ENCODE data around the gene ZFP82. TPM values are rescaled to one million over a fixed set of nuclear protein-coding genes. Genes with fewer than 3 reads are reported as not detected.

The ZFP82 gene
- total RNA-seq, 1 experiment from 2014 or later = 0.36 TPM

GRCh38 chr19:36378625-36379509 is 39.6 kb downstream of the ZFP82 start, which contains the start of gene ZFP14:
Gene ZFP14 (minus strand): TSS chr19:36379201. CDS start chr19:36367892, 11,309 bp downstream.
- no peaks in the 10 kb centered on the region for H3K79me2 ChIP-seq (ENCODE audit: low read length)
- peaks cover 7% of the 10 kb centered on the region; the same call in 1 of the 2 replicates for H3K4me1 ChIP-seq (ENCODE audit: insufficient read depth, low read length)
- peak within 1 kb of the TSS; percentile 85 for H3K4me3 ChIP-seq (ENCODE audit: low read length)
- DNase-seq = peak; percentile 87
- POLR2A ChIA-PET (ENCODE audit: unreplicated experiment) = interaction anchor here (0.6 kb wide), 1 partner anchor 944 kb away, joined by 3 read pairs; no protein-coding TSS in a partner anchor
- H3K27me3 ChIP-seq (ENCODE audit: low read length) = no peaks in the 10 kb centered on the region
- no peaks in the 10 kb centered on the region for H3K9me2 ChIP-seq (replicated peaks; ENCODE audit: low read length)
- peak within 1 kb of the TSS; percentile 97 for H2AFZ ChIP-seq (ENCODE audit: low read length)
- intact Hi-C loops (cut with micrococcal nuclease) = no loop called here
- peak; percentile 97 for ATAC-seq
- no peak within 1 kb of the TSS for H3K27ac ChIP-seq (ENCODE audit: low read length)
- CTCF ChIA-PET = no interaction called here
- TSS peak; percentile 68 for BruUV-seq (replicated peaks)
- peak within 1 kb of the TSS; percentile 89 for H3K4me2 ChIP-seq (ENCODE audit: low read length)
- no peak for TF ChIP-seq EZH2phosphoT487 (IDR thresholded peaks at IDR 0.05; ENCODE audit: borderline replicate concordance, low read length)
- peak; percentile 37 for TF ChIP-seq CTCF (conservative IDR thresholded peaks at IDR 0.05; ENCODE audit: low read depth, low read length)
- H3K9ac ChIP-seq (ENCODE audit: low read length) = peak within 1 kb of the TSS; percentile 71
- H3K36me3 ChIP-seq (ENCODE audit: low read depth, low read length) = no peaks in the 10 kb centered on the region
- no peaks in the 10 kb centered on the region for H3F3A ChIP-seq (ENCODE audit: low read length, unreplicated experiment)
- no peaks in the 10 kb centered on the region for H4K20me1 ChIP-seq (ENCODE audit: low read length)
- no peaks in the 10 kb centered on the region for H3K9me3 ChIP-seq (ENCODE audit: low read length)

GRCh38 chr19:36377541-36378178 is 40.8 kb downstream of the ZFP82 start:
- Histone ChIP-seq H3K4me2 (ENCODE audit: low read length) (peak overlapping the region; percentile 89), H3K27ac (ENCODE audit: low read length) (no peak overlapping the region), H3K9me2 (replicated peaks; ENCODE audit: low read length) (no peaks in the 10 kb centered on the region), H3F3A (ENCODE audit: low read length, unreplicated experiment) (no peaks in the 10 kb centered on the region), H3K9ac (ENCODE audit: low read length) (no peak overlapping the region), H4K20me1 (ENCODE audit: low read length) (no peaks in the 10 kb centered on the region), H2AFZ (ENCODE audit: low read length) (peak overlapping the region; percentile 97; the same call in 1 of the 2 replicates), H3K79me2 (ENCODE audit: low read length) (no peaks in the 10 kb centered on the region), H3K36me3 (ENCODE audit: low read depth, low read length) (no peaks in the 10 kb centered on the region), H3K27me3 (ENCODE audit: low read length) (no peaks in the 10 kb centered on the region), H3K4me3 (ENCODE audit: low read length) (peak overlapping the region; percentile 85), H3K4me1 (ENCODE audit: insufficient read depth, low read length) (peaks cover 7% of the 10 kb centered on the region; the same call in 1 of the 2 replicates), H3K9me3 (ENCODE audit: low read length) (no peaks in the 10 kb centered on the region)
- ATAC-seq = no peak
- no peak for DNase-seq
- intact Hi-C loops (cut with micrococcal nuclease) = no loop called here
- TF ChIP-seq CTCF (conservative IDR thresholded peaks at IDR 0.05; ENCODE audit: low read depth, low read length) = no peak
- no peak for TF ChIP-seq EZH2 (IDR thresholded peaks at IDR 0.05; ENCODE audit: low read length, unreplicated experiment)
- no peak for TF ChIP-seq EZH2phosphoT487 (IDR thresholded peaks at IDR 0.05; ENCODE audit: borderline replicate concordance, low read length)
- BruUV-seq (replicated peaks) = no TSS peak
- POLR2A ChIA-PET (ENCODE audit: unreplicated experiment) = no interaction called here
- CTCF ChIA-PET = no interaction called here

All from PC-3 (cell line).